IPS DF 19.7 (cell line): ENCODE data around the gene FUCA2.
A peak's percentile ranks its signal among the peaks of the same experiment; 100 is the strongest.

Source experiments
- DNase-seq: peaks from one replicate; pipeline ENCODE4 v3.0.0-alpha.2; 2013; ENCODE audit warnings: low read depth, low spot score

FUCA2 gene

DNA sequence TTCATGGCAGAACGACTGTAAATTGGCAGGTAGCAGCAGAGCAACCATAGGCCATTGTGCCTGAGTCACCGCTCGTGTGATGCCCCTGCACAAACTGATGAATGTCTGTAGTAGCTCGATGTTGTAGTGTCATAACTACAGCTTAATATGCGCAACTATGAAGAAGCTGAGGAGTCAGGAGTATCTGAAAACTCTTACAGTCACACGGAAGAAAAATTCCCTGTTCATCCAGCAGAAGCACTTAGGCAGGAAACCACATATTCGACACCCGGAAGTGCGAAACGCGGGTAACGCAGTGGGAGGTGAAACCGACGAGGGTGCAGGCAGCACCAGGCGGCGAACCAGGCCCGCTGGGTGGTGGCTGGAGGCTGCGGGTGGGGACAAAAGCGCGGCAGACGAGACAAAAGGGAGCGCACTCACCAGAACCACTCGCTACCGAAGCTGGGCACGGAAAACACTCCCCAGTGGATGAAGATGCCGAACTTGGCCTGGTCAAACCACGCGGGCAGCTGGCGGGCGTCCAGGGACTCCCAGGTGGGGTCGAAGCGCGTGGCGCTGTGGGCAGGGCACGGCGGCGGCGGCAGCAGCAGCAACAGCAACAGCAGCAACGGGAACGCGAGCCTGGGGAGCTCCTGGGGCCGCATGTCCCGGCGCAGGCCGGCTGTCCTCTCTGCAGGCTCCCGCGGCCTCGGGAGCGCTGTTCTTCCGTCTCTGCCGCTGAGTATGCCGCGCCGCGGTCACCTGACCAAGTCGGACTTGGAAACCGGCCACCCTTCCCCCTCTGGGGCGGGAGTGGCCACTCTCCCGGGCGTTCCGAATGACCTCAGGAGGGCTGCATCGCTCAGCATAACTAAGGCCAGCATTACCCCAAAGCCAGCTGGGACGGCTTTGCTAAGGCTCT, at the start of gene FUCA2:
TSS of gene FUCA2 (minus strand) at position 730 of the 901 bp plus-strand sequence. CDS start at position 644, 86 bp downstream.
- DNase-seq = peak; percentile 79

DNA sequence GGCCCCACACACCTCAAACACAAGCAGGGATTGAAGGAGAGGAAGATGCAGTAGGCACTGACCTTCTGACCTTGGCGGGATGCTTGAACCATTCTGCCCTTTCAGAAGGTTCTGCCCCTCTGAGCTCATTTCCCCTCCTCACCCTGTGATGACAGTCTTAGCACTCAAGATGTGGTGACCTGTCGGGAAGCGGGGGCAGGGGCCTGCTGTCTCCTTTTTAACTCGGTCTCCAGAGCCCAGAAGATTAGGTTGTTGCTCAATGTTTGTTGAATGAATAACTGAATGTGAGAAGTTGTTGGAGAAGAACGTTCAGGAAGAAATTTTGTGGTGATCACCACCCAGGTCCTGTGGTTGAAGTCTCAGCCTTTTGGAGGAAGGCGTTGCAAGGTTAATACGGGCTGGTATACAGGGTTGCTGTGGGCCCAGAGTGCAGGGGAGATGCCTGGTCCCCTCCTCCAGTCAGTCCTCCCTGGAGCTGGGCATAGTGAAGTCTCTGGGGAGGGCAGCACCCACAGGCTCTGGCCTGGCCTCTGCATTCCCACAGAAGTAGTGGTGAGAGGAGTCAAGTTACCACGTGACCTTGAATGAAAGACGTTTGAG, 49.7 kb upstream of the FUCA2 start:
- DNase-seq = no peak

DNA sequence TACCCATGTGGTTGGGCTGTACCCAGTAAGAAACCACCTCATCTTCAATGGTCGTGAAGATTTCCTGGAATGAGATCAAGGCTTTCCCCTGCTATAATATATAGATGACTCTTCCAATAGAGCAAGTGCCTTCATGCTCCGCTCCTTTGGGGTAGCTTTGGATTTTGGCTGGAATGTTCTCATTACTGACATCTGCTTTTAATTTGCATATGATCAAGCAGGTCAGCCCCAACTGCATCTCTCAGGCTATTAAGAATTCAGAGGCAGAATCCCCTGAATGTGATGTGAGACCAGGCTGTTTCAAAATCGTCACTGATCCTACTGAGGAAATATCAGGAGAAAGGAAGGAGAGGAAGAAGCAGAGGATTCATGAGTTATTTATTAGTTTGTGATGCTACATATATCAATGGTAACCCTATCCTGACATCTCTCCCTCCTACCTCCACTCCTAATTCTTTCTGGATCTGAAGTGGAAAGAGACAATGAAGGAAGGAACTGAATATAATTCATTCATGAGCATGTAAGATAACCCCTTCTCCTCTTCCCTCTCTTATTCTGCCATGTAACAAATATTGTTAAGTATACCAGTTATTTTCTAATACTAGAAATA, 47.6 kb upstream of the FUCA2 start:
- DNase-seq = no peak

DNA sequence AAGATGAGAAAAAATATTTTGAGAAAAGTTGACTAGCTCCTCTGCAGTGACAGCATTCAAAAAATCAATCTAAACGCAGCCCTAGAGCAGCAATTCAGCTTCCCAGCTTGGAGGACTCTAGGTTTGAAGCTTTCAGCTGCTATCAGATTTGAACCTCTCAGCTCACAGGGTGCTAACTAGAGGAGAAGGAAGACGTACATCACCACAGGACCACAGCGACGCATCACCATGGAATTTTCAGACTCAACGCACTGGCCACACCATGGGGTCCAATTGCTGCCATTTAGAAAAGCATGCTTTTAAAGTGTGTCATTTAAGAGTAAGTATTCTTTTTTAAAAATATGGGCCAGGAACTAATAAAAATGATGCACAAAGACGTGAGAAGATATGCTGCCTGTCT, 45.0 kb upstream of the FUCA2 start:
- DNase-seq = no peak

GRCh38 chr6:143555582-143555981, 44.1 kb upstream of the FUCA2 start:
- no peak for DNase-seq

GRCh38 chr6:143555071-143555492, 43.6 kb upstream of the FUCA2 start:
- no peak for DNase-seq

- no peak for DNase-seq
These were observed 41.8 kb upstream of the FUCA2 start for GRCh38 chr6:143553337-143553736.

DNA sequence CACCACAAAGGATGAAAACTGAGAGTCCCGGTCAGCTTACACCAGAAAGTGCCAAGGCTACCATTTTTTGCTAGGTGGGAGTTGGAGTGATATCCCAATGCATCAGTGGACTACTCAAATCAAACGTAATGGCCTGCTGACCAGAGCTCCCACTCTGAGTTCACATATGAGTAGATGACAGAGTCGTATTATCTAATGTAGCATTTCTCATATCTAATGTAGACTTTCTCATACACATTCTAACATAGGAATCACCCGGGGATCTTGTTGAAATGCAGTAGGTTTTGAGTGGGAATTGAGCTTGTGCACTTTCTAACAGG, 38.4 kb upstream of the FUCA2 start:
- no peak for DNase-seq

DNA sequence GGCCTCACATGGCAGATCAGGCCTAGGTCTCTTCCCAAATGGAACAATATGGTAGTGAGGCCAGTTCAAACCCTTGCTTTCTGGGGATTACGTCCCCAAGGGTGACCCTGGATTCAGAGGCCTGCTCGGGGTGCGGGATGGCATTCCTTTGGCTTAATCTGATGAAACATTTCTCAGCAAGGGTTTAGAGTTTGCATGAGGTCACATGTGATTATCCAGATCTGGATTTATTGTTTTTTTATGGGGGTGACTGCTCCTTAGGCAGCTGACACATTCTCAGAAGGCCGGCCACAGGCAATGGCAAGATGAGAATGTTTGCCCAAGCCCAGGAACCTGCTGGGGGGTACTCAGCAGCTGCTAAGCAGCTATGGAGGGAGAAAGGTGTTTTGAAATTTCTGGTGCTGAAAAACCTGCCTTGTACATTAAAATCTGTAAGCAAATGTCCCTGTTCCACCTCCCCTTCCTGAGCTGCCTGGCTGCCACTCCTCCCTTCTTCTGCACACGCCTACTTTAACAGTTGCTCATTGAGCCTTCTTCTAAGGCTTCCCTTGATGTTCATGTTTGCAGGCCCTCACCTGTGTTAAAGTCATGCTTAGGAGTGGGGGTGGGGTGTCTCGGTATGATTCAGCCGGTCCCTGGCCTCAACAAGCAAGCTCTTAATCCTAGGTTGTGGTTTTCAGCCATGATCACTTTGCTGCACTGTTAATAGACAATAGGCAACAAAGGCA, 37.9 kb upstream of the FUCA2 start:
- no peak for DNase-seq

- no peak for DNase-seq
These were observed 35.1 kb upstream of the FUCA2 start for GRCh38 chr6:143546599-143546998.

GRCh38 chr6:143545976-143546547, 34.5 kb upstream of the FUCA2 start:
- no peak for DNase-seq

DNA sequence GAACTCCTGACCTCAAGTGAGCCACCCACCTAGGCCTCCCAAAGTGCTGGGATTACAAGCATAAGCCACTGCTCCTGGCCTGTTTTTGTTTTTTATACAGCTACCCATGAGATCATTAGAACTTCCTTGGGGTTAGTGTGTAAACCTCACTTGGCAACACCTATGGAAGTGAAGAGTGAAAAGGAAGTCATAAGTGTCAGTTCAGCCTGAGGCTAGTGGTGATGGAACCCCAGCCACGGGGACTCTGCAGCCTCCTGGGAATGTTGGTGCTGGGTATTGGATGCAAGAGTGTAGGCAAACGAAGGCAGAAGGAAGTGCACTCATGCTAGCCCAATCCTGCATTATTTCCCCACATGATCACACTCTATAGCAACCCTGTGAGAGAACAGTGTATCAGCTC, 33.6 kb upstream of the FUCA2 start:
- DNase-seq = no peak

DNA sequence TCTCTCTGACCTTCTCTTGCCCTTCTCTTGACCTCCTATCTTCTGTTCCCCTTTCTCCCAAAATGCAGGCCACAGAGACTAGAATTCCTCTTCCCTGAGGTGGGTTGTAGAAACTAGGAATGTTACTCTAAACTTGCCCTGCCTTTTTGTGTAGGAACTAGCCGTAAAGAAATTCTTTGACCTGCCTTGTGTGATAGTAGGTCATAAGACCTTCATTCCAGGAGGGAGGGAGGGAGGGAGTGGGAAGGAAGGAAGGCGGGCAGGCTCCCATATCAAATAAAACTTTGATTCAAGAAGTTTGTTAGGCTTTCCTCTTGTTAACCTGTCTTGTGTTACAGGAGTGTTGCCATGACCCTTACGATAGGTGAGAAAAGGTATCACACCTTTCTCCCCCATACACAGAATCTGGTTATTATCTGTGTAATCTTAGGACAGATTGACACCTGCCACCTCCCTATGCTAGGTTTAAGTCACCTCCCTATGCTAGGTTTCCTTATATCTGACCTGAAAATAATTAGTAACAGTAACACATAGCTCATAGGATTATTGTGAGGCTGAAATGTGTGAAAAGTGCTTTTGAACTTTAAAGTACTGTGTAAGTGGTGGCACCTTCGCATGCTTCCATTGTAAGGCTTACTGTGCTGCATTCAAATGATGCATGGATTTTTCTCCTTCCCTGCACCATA, 32.6 kb upstream of the FUCA2 start:
- no peak for DNase-seq

DNA sequence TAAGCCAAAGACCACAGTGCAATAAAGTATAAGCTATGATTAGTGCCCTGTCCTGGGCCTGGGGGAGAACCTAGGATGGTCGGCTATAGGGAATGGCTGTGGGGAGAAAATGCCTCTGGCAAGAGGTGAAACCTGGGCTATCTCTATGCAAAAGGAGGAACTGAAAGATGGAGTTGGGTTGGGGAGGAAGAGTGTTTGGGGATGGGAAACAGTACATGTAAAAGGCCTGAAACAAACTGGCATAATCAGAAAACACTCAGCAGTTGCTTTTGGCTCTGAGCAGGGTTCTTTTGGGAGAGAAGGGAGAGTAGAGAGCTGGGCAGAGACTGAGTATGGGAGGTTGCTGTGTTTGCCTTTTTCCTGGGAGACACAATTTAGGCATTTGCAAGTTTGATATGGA, 31.9 kb upstream of the FUCA2 start:
- no peak for DNase-seq

GRCh38 chr6:143542888-143543287, 31.4 kb upstream of the FUCA2 start:
- DNase-seq = no peak

- DNase-seq = no peak
These were observed 28.7 kb upstream of the FUCA2 start for GRCh38 chr6:143540192-143540591.

DNA sequence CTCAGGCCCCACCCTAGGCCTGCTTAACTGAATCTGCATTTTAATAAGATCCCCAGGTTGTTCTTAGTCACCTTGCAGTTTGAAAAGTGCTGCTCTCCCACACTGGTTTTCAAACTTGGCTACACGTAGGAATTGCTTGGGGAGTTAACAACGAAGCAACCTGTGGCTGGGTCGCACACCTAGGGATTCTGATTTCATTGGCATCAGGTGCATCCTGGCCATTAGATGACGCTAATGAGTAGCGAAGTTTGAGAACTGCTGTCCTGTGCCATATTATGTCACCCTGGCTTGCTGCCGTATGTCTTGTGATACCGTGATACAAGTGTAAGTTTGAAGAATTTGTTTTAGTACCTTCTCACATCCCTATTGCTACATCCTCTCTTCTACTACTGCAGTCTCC, 28.2 kb upstream of the FUCA2 start:
- DNase-seq = peak; percentile 52

- no peak for DNase-seq
These were observed 27.6 kb upstream of the FUCA2 start for GRCh38 chr6:143539106-143539505.

- DNase-seq = no peak
These were observed 26.9 kb upstream of the FUCA2 start for GRCh38 chr6:143538374-143538773.

DNA sequence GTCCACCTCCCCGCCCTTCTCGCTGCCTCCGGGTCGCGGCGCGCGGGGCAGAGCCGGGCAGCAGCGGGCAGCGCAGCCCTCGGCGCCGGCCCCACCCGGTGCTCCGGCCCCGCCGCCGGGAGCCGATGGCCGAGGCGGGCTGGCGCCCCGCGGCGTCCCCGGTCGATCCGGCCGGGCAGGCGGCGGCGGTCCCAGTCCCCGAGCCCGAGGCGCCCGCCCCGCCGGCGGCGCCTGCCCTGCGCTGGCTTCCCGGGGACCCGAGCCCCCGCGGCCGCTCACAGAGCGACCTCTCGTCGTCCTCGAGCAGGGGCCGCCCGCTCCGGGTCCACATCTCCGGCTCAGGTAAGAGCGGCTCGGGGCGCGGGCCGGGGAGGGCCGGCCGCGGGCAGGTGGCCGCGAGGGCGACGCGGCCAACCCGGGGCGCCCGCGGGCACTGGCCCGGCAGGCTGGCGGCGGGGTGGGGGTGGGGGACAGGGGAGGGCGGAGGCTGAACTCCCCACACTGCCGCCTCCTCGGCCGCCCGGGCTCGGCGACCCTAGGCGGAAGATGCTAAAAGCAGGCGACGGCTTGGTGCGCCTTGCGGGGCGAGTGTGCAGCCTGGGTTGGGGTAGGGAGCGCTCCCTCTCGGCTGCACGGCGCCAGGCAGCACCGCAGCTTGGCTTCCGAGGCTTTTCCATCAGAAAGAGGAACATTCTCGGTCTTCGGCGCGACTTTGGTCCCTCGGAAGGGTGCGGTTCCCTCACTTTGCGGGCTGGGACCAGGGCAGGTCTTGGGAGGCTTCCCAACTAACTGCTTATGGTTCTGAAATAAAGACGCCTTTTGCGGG, 25.6 kb upstream of the FUCA2 start:
- no peak for DNase-seq
